Right atrium auricular region (tissue), 2 donors: ENCODE data around the gene MPEG1. TPM values are rescaled to one million over a fixed set of nuclear protein-coding genes. Genes with fewer than 3 reads are reported as not detected.

Experiments
- DNase-seq: peaks from one replicate; pipeline ENCODE4 v3.0.0-alpha.2; 2019; ENCODE audit warnings: low spot score
- H3K27ac ChIP-seq, 2 donors: fragments of 200-600 bp; sonication (generic); 1 replicate in 1 of 2; 2 replicates in 1 of 2; pipeline ENCODE4 v1.5.1; 2016 to 2019
- H3K27me3 ChIP-seq, 2 donors: fragments of 200-600 bp; sonication (generic); one replicate each; pipeline versions ENCODE4 v1.5.1 to v1.6.0; 2017 to 2019
- H3K36me3 ChIP-seq: fragments of 200-600 bp; sonication (generic); one replicate; pipeline ENCODE4 v1.5.1; 2016
- H3K4me1 ChIP-seq, 2 donors: fragments of 200-600 bp; sonication (generic); one replicate each; pipeline versions ENCODE4 v1.5.1 to v1.6.0; 2017 to 2019
- H3K4me3 ChIP-seq, 2 donors: fragments of 200-600 bp; sonication (generic); 1 replicate in 1 of 2; 2 replicates in 1 of 2; pipeline ENCODE4 v1.5.1; 2017 to 2019; ENCODE audit warnings: mild to moderate bottlenecking in 1 of 2, moderate library complexity in 1 of 2
- H3K9me3 ChIP-seq, 2 donors: fragments of 200-600 bp; sonication (generic); one replicate each; pipeline ENCODE4 v1.5.1; 2019
- total RNA-seq, 2 donors: library from RNA; depleted of rRNA; stranded (reverse); fragments of >200 nt; gene quantifications; one replicate each; pipeline ENCODE4 v1.1.0, GENCODE V29; 2016
- TF ChIP-seq, protein P1 (sequence below), 2 donors: fragments of 200-600 bp; sonication (generic); IDR thresholded peaks; one replicate each; pipeline ENCODE4 v1.5.1; 2019; ENCODE audit warnings: antibody characterized with exemption in 2 of 2

MPEG1 gene
- total RNA-seq, 2 donors from 2014 or later = 5.2 to 10.0 TPM

DNA sequence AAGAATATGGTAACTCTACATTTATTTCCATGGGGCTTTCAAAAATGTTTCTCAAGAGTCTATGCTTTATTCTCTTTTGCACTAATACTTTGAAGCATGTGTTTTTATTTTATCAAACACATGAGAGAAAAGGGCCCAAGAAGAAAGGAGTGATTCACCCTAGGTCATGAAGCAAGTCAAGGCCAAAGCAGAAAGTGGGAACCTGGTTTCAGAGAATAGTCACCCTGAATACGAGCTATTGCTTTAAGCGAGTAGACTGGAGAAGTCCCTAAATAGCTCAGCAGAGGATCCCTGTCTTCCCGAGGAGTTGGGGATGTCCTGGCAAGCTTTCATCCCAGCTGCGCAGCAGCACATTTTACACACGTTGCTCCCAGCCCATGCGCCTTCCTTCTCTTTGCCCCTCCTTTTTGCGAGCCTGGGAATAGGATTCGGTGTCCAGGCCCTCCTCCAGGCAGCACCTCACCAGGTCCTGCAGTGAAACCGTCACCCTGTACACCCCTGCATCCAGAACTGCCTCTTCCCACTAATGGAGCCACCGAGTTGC lies 19.1 kb downstream of the MPEG1 start:
- TF ChIP-seq, protein P1, sequence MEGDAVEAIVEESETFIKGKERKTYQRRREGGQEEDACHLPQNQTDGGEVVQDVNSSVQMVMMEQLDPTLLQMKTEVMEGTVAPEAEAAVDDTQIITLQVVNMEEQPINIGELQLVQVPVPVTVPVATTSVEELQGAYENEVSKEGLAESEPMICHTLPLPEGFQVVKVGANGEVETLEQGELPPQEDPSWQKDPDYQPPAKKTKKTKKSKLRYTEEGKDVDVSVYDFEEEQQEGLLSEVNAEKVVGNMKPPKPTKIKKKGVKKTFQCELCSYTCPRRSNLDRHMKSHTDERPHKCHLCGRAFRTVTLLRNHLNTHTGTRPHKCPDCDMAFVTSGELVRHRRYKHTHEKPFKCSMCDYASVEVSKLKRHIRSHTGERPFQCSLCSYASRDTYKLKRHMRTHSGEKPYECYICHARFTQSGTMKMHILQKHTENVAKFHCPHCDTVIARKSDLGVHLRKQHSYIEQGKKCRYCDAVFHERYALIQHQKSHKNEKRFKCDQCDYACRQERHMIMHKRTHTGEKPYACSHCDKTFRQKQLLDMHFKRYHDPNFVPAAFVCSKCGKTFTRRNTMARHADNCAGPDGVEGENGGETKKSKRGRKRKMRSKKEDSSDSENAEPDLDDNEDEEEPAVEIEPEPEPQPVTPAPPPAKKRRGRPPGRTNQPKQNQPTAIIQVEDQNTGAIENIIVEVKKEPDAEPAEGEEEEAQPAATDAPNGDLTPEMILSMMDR (IDR thresholded peaks at IDR 0.05) = no peak
- no peak overlapping the region for H3K4me3 ChIP-seq
- DNase-seq = no peak
- H3K4me1 ChIP-seq = peaks cover 0 to 10% of the 10 kb centered on the region in 2 donors
- H3K27me3 ChIP-seq = no peaks in the 10 kb centered on the region
- H3K36me3 ChIP-seq = no peaks in the 10 kb centered on the region
- H3K9me3 ChIP-seq = no peaks in the 10 kb centered on the region
- H3K27ac ChIP-seq = no peak overlapping the region

DNA sequence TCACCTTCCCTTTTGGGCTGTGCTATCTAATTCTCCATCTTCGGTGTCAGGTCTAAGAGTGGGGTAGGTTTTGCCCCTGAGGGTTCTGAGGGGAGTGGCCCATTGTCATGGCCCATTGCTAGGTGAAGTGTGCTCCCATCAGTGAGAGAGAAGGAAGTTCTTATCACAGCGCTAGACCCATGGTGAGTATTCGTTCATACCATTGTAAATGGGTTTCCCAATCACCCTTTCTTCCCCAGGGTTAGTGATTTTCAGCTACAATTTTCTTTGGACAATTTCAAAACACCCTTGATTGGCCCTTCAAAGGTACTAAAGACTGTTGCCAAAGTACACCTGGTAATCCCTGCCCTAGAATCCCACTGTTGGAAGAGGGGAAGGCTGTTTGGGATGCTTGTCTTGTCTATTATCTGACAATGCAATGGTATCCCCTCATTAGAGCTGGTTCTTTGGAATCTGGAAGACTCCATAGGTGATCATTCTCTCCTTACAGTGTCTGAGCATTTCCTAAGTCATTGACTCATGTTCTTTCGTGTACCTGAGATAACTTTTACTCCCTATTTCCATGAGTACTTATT lies 20.2 kb downstream of the MPEG1 start:
- no peaks in the 10 kb centered on the region for H3K9me3 ChIP-seq
- no peak overlapping the region for H3K4me3 ChIP-seq
- TF ChIP-seq, protein P1 (IDR thresholded peaks at IDR 0.05) = no peak
- no peak for DNase-seq
- peaks cover 0 to 8% of the 10 kb centered on the region in 2 donors for H3K4me1 ChIP-seq
- H3K36me3 ChIP-seq = no peaks in the 10 kb centered on the region
- no peak overlapping the region for H3K27ac ChIP-seq
- no peaks in the 10 kb centered on the region for H3K27me3 ChIP-seq

DNA sequence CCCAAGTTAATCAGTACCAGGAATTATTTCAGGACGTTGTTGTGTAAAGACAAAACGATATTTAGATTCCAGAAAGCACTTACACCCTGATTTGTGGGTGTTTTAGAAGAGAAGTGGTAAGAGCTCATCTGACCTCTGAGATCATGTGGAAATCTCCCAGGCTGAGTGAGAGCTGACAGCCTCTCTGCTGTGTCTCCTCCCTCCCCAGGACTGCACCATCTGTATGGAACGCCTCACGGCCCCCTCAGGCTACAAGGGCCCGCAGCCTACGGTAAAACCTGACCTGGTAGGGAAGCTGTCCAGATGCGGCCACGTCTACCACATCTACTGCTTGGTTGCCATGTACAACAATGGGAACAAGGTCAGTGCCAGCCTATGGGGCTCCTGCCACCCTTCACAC lies 20.8 kb downstream of the MPEG1 start:
- DNase-seq = no peak
- Histone ChIP-seq H3K36me3 (no peaks in the 10 kb centered on the region), H3K4me3 (no peak overlapping the region)

DNA sequence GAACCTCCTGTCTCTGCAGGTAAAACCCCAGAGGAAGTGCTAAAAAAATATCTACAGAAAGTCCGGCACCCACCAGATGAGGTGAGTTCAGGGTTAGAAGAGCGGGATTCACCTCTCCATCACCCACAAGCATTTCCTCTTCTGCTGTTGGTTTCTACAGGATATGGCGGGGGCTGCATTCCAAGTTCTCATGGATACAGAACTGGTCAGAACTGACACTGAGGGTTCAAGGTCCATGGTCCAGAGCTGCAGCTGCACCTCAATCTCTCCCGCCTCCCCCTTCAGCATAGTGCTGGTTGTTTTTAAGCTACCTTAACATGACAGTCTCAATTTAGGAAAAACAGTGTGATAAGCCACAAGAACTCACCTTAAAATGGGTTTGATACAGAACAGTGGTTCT lies 21.6 kb downstream of the MPEG1 start:
- H3K36me3 ChIP-seq = no peaks in the 10 kb centered on the region
- no peak overlapping the region for H3K4me3 ChIP-seq
- TF ChIP-seq, protein P1 (IDR thresholded peaks at IDR 0.05) = no peak
- no peaks in the 10 kb centered on the region for H3K27me3 ChIP-seq
- no peaks in the 10 kb centered on the region for H3K9me3 ChIP-seq
- no peak overlapping the region for H3K27ac ChIP-seq
- no peak for DNase-seq
- peaks cover 0 to 19% of the 10 kb centered on the region in 2 donors for H3K4me1 ChIP-seq

More for the DNA sequence above, 20.8 kb downstream of the MPEG1 start:
- Histone ChIP-seq H3K27me3 (no peaks in the 10 kb centered on the region), H3K9me3 (no peaks in the 10 kb centered on the region), H3K27ac (no peak overlapping the region), H3K4me1 (peaks cover 0 to 11% of the 10 kb centered on the region in 2 donors)
- TF ChIP-seq, protein P1 (IDR thresholded peaks at IDR 0.05) = no peak

DNA sequence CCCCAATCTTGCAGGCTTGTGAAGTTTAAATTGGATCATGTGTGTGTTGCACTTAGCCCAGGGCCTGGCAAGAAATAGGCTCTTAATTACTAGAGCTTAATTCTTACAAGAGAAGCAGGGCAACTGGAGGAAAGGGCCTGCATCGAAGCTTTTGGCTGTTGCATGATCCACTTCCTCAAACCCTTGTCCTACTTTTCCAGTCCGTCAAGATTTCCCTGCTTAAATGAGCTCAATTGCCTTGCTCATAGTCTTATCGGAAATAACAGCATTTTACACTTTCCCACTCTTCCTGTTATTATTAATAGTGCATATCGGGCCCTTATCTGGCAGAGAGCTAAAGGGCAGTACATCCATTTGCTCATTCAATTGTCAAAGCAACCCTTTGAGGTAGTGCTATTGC lies 22.7 kb downstream of the MPEG1 start:
- no peaks in the 10 kb centered on the region for H3K36me3 ChIP-seq
- no peak overlapping the region for H3K27ac ChIP-seq
- no peak overlapping the region for H3K4me3 ChIP-seq
- no peaks in the 10 kb centered on the region for H3K9me3 ChIP-seq
- DNase-seq = no peak
- H3K27me3 ChIP-seq = no peaks in the 10 kb centered on the region
- TF ChIP-seq, protein P1 (IDR thresholded peaks at IDR 0.05) = no peak
- H3K4me1 ChIP-seq = peaks cover 0 to 29% of the 10 kb centered on the region in 2 donors

DNA sequence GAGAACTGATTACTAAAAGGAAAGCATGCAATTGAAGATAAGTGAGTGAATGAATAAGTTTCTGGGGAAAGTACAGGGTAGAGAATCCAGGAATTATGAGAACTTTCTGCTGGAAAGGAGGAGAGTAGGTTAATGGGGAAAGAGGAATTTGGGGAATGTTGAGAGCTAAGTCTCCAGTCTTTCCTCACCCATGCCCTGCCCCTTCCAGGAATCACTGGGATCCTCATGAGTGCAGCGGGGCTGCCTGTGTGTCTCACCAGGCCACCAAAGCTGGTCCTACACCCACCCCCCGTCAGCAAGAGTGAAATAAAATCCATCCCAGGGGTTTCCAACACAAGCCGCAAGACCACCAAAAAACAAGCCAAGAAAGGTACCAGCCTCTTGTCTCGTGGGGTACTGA lies 23.8 kb downstream of the MPEG1 start:
- no peaks in the 10 kb centered on the region for H3K27me3 ChIP-seq
- H3K4me3 ChIP-seq = no peak overlapping the region
- no peaks in the 10 kb centered on the region for H3K36me3 ChIP-seq
- H3K9me3 ChIP-seq = no peaks in the 10 kb centered on the region
- DNase-seq = no peak
- TF ChIP-seq, protein P1 (IDR thresholded peaks at IDR 0.05) = no peak
- H3K4me1 ChIP-seq = peaks cover 0 to 29% of the 10 kb centered on the region in 2 donors
- H3K27ac ChIP-seq = no peak overlapping the region
